Activated CD4-positive, alpha-beta T cell treated with anti-CD3 and anti-CD28 coated beads, Interleukin-2, amount 50 U/mL, for 16 hours (primary cell): Measurements from ENCODE around the gene KIF26A.
"Not testable (repeated sequence)": the region's sequence is repeated elsewhere in the genome, so short reads cannot be mapped to it uniquely, and the experiment has no call there.

ENCODE experiments used
- DNase-seq: peaks from one replicate; pipeline ENCODE4 v3.0.0-alpha.2; 2020

KIF26A gene

GRCh38 chr14:104145826-104146601 lies 7.6 kb downstream of the KIF26A start:
- no peak for DNase-seq

- DNase-seq, result no peak
Measured at GRCh38 chr14:104146651-104147345, 8.4 kb downstream of the KIF26A start.

GRCh38 chr14:104147346-104148125 lies 9.1 kb downstream of the KIF26A start:
- no peak for DNase-seq

GRCh38 chr14:104148433-104149277 lies 10.3 kb downstream of the KIF26A start:
- DNase-seq, result no peak

- DNase-seq, result no peak
Measured at GRCh38 chr14:104149278-104149595, 10.8 kb downstream of the KIF26A start.

GRCh38 chr14:104149617-104150135 lies 11.3 kb downstream of the KIF26A start:
- peak; percentile 10 for DNase-seq

DNA sequence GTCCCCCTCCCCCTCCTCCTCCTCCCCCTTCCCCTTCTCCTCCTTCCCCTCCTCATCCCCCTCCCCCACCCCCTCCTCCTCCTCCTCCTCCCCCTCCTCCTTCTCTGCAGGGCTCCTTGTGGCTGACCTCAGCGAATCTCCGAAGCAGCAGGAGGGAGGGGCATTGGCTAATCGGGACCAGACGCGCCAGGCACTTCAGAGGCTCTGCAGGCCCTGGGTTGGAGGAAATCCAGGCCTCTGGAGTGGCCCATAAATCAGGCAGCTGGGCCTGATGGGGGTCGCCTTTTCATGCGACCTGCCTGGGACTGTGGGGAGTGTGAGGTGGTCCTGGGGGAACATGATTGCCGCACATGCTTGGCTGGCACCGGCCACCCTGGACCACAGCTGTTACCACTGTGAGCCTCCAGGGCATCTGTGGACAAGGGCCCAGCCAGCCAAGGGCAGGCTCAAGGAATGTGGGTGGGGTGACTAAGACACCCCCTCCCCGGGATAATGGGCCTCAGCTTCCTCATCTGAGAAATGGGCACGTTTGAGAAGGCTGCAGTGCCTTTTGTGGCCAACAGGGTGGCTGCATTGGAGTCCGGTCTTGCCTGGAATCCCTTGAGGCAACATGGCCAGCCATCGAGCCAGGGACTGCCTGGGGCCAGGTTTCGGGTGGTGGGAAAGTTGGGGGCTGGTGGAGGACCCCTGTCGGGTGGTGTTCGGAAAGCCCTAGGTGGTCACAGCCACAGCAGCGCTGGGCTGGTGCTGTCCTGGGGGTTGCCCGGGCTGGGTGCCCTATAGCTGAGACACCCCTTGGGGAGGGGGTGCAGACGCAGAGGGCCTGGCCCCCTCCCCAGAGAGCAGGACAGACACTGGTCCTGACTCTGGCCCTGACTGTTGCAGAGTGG lies 12.0 kb downstream of the KIF26A start:
- DNase-seq, result peak; percentile 12

GRCh38 chr14:104151026-104151381 lies 12.6 kb downstream of the KIF26A start:
- no peak for DNase-seq

DNA sequence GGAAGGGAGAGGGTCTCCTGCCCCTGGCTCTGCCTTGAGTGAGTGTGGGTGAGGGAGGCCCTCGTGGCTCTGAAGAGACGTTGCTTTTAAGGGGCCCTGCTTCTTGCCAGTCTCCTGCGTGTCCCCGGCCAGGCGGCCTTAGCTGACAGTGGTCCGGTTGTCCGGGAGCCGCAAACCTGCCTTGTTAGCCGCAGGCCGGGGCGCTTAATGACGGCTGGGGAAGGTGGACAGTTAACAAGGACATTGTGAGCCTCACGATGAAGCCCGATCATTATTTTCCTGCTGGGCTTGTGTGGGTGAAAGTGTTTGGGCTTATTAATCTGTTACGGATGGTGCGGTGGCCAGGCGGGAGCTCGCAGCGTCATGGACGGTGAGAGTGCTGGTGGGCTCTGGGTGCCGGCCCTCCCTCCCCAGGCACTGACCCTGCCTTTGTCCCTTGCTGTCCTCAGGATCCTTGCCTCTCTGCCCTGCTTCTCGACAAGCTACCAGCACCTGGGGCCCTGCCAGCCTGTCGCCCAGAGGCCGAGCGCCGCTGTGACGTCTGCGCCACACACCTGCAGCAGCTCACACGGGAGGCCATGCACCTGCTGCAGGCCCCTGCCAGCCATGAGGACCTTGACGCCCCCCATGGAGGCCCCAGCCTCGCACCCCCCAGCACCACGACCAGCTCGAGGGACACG lies 13.3 kb downstream of the KIF26A start:
- no peak for DNase-seq

GRCh38 chr14:104152246-104152575 lies 13.8 kb downstream of the KIF26A start:
- DNase-seq, result no peak

- no peak for DNase-seq
Measured at GRCh38 chr14:104152686-104153393, 14.5 kb downstream of the KIF26A start.

- not testable (repeated sequence) for DNase-seq
Measured at GRCh38 chr14:104153394-104153755, 15.0 kb downstream of the KIF26A start.

GRCh38 chr14:104154246-104154645 lies 15.9 kb downstream of the KIF26A start:
- DNase-seq, result no peak

DNA sequence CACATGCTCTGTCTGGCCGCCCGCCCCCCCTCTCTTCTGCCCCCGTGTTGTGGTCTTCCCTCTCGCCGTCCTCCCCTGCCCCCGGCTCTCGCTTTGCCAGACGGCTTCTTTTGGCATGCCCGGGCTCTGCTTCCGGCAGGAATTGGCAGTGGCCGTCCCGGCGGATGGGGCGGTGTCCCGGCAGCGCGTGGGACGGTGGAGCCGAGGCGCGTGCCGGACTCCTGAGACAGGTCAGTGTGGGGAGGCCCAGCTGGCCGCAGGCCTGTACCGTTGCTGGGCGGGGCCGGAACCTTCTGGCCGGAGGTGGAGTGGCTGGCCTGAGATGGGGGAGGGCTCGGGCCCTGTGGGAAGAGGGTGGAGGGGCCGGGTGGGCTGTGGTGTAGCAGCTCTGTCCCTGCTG lies 17.1 kb downstream of the KIF26A start:
- DNase-seq, result no peak

DNA sequence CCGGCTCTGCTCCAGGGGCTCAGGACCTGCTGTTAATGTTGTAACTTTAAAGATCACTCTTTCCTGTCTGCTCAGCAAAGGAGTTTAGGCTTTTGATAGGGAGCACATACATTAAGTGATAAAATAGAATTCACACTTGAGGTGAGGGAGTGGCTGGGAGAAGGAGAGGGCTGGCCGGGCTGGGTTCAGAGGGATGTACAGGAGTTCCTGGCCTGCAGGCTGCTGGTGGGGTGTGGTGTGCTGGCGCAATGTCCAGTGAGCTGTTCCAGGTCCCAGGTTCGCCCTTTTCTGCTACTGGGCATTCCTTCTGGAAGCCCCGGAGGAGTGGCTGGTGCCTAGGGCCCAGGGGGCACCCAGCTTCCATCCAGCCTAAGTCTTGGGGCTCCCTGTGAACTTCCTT lies 17.8 kb downstream of the KIF26A start:
- no peak for DNase-seq

DNA sequence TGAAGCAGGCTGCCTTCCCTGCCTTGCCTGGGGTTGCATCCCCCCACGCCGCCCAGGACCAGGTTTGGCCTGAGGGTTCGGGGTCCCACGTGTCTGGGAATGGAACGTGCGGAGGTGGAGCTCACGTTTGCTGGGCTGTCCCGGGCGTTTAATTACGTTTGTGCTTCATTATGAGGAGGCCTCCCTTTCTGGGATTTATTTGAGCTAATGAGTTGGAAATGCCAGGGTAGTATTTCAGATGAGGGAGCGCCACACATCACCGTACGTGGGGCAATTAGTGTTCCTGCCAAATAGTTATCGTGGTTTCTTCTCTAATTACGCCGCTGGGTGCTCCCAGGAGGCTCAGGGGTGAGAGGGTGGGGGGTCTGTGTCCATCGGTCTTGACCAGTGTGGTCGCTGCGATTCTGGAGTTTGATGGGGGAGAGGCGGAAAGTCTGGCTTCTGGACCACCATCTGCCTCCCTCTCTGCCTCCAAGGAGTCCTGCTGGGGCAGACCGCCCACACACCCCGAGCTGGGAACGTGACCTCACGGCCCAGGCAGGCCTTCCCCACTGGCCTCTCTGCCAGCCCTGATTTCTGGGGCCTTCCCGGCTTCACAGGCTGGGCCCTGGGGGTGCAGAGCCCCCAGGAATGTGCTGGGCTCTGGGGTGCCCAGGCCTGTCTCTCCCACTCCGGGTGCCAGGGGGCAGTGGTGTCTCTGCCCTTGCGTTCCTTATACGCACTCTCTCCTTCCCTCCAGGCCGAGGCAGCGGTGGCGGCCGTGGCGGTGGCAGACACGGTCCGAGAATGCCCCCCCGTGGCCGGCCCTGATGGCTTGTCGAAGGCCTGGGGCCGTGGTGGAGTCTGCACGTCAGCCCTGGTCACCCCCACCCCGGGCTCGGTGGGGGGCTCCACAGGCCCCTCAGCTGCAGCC lies 18.9 kb downstream of the KIF26A start:
- DNase-seq, result no peak

GRCh38 chr14:104158827-104159798 lies 20.7 kb downstream of the KIF26A start:
- DNase-seq, result no peak

GRCh38 chr14:104159990-104160389 lies 21.6 kb downstream of the KIF26A start:
- DNase-seq, result no peak
